GM20431 (cell line): ENCODE data around the gene ATP11A.

Experiments
- in situ Hi-C: fragments of 300-500 bp; cut with MseI, MboI; formaldehyde crosslinking; loops from one replicate; pipeline ENCODE4 v1.15.0; 2020; ENCODE audit warnings: low sequenced_read_pairs; ENCODE audit not compliant: unreplicated experiment

ATP11A gene

DNA sequence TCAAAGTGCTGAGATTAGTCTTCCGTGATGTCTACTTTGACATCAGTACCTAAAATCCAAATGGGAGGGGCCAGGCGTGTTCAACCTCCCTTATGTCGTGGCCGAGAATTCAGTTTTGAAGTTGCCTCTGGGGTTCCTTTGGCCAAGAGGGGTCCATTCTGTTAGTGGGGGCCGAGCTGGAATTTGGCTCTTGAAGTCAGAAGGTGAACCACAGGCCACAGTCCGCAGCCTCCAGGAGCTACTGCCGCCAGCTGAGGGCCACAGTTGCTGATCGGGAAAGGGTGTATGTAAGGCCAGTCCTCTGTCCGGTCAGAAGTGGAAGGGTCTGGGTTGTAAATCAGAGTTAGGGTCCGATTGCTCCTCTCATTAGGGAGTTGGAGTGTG is 31.0 kb downstream of the ATP11A start:
- in situ Hi-C loops: no loop called here

GRCh38 chr13:112721198-112722104 is 31.6 kb downstream of the ATP11A start:
- in situ Hi-C loops: no loop called here

GRCh38 chr13:112722433-112723263 is 32.8 kb downstream of the ATP11A start:
- in situ Hi-C loops: no loop called here

DNA sequence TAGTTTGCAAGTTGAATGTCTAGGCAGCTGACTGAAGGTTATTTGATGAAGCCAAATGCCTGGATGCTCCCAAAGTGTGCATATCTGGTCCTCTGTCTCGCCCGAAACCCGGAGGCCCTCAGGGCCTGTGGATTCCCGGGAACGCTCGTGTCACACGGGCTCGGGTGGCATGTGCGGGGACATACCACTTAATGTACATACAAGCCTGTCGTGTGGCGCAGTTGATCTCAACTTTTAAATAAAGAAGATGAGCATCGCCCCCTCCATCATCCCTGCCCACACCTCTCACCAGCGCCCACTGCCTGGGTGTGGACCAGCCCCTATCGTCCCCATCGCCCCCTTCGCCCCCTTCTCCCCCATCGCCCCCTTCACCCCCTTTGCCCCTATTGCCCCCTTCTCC is 33.9 kb downstream of the ATP11A start:
- in situ Hi-C loops: no loop called here

DNA sequence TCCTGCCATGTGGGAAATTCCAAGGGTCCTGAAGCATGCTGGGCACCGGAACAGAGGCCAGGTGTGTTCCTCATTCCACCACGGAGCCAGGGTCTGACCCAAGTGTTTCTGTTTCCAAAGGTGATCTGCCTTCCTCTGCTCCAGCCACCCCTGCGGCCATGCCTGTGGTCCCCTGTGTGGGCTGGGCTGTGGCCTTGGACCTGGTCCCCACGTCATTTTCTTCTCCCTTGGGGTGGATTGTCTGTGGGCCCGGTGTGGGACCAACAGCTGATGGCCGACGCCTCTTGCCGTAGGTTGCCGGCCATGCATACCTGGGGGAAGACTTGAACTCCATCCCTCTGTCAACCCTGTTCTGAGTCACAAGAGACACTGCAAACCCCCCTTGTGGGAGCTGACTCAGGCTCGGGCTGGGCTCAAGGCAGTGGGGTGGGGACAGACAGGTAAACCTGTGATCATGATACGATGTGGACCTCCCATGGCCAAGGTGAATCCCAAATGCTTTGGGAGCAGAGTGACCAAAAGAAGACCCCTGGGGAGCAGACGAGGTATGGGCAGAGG is 35.0 kb downstream of the ATP11A start:
- in situ Hi-C loops: no loop called here

- in situ Hi-C loops: no loop called here
Measured at GRCh38 chr13:112725346-112726015, 35.6 kb downstream of the ATP11A start.

- in situ Hi-C loops: no loop called here
Measured at GRCh38 chr13:112726016-112726767, 36.4 kb downstream of the ATP11A start.

- in situ Hi-C loops: no loop called here
Measured at GRCh38 chr13:112727581-112727980, 37.7 kb downstream of the ATP11A start.

DNA sequence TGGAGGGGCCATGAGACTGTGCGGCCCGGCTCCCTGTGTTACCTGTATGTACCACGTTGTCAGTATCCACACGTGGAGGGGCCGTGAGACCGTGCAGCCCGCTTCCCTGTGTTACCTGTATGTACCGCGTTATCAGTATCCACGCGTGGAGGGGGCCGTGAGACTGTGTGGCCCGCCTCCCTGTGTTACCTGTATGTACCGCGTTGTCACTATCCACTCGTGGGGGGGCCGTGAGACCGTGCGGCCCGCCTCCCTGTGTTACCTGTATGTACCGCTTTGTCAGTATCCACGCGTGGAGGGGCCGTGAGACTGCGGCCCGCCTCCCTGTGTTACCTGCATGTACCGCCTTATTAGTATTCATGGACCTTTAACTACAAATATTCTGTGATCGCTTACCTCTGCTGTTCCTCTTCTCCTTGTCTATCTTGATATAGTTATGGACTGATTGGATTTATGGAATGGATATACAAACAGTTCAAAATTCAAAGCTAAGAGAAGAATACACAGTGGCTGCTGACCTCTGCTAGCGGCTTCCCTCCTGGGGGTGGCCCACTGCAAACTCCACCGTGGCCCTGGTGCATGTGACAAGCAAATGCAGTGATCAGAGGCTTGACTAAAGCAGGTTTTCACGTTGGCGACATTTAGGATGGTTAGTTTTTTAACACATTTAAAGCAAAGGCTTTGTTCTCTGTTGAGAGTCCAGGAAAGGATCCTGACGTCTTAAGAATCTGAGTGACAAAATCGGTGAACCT is 38.7 kb downstream of the ATP11A start:
- in situ Hi-C loops: no loop called here

DNA sequence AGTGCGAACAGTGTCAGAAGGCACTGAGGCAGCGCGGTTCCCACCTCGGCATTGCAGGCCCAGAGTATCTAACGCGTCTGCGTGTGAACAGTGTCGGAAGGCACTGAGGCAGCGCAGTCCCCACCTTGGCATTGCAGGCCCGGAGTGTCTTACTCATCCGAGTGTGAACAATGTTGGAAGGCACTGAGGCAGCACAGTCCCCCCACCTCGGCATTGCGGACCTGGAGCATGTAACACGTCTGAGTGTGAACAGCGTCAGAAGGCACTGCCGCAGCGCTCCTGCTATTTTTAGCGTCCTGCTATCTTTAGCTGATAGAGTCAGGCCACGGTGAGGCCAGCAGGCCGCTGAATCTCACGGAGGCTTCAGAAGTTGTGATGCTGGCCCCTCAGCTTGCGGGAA is 39.6 kb downstream of the ATP11A start:
- in situ Hi-C loops: no loop called here

- in situ Hi-C loops: no loop called here
Measured at GRCh38 chr13:112730157-112730671, 40.4 kb downstream of the ATP11A start.

- in situ Hi-C loops: no loop called here
Measured at GRCh38 chr13:112731667-112732616, 42.1 kb downstream of the ATP11A start.

DNA sequence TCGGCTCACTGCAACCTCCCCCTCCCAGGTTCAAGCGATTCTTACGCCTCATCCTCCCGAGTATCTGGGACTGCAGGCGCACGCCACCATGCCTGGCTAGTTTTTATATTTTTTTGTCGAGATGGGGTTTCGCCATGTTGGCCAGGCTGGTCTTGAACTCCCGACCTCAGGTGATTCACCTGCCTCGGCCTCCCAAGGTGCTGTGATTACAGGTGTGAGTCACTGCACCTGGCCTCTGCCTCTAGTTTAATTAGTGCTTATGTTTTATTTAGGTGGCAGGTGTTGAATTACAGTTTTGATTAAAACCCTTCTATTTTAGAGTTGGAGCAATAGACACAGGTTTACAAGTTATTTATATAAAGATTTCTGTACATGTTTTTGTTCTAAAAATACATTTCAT is 42.8 kb downstream of the ATP11A start:
- in situ Hi-C loops: no loop called here

DNA sequence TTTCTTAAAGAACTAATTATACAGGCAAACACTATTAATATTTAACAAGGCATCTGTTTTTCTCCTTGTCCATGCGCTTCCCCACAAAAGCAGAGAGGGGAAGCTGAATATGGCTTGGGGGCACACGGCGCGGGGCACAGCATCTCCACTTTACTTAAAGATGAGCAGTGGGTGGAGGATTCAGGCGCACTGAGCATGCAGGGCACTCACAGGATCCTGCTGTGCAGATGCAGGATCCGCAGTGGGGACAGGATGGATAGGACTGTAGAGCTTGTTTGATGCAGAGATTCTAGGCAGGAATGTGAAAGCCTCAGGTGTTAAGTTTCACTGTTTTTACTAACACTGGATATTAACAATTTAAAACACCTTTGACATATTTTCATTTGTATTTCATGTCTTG is 43.3 kb downstream of the ATP11A start:
- in situ Hi-C loops: no loop called here

DNA sequence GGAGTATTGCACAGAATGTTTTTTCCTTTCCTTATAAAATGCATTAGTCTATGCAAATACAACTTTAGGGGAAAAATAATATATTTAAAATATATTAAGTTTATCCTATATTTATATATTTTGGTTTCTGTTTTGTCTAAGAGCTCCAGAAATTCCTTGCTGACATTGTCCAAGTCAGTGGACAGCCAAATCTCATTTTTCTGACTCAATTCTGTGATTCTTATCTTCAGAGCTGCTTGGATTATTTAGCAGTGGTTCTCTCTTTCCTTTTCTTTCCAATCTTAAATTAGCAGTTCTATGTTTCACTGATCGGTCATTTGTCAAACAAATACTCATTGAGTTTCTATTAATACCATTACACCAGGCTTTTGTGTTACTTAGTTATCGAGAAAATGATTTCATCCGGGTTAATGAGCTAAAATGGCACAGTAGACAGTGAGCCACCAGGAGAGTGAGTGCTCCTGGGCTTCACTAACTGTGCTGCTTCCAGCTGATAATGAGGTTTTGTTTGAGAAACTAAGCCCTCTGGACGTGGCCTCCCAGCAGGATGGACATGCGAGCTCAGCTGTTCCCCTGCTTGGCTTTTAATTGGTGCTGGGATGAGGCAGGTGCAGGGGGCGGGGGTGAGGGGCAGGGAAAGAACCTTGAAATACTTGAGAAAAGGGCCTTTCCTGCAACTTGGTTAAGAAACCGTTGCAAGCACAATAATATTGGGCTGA is 44.0 kb downstream of the ATP11A start:
- in situ Hi-C loops: no loop called here

- in situ Hi-C loops: no loop called here
Measured at GRCh38 chr13:112734696-112735547, 45.1 kb downstream of the ATP11A start.
